Measurements from ENCODE around the gene PLEKHG1. TPM values are rescaled to one million over a fixed set of nuclear protein-coding genes. Genes with fewer than 3 reads are reported as not detected.

PLEKHG1 gene
- polyA plus RNA-seq, 2 of the 4 experiments (the other 2 are of a cell fraction), result 0.17 to 0.93 TPM

DNA sequence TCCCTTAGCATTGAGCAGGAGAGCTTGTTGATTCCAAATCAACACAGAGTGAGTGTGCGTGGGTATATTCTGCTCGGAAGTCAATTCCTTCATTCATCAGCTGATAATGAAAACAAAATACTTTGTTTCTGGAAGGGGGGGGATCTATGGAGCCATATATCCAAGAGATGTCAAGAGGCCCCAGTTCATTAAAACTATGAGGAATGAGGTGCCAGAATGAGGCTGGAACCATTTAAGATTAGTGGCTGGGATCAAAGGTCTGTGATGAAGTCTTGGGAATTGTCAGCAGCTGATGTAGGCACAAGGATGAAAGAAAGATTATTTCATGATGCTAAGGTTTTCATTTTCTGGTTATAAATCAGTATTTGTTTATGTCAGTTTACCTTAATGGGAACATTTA is 30.5 kb upstream of the PLEKHG1 start:
- ATAC-seq, result no peak
- Histone ChIP-seq H3K27ac (no peak overlapping the region), H3K4me3 (no peak overlapping the region), H3K4me1 (no peaks in the 10 kb centered on the region), H3K9me3 (no peaks in the 10 kb centered on the region), H3K4me2 (no peak overlapping the region)
- TF ChIP-seq HOXB13 (CRISPR knock-in tag; IDR thresholded peaks at IDR 0.05; ENCODE audit: low read depth) (no peak), TFCP2L1 (CRISPR knock-in tag; IDR thresholded peaks at IDR 0.05) (no peak), EP300 (IDR thresholded peaks at IDR 0.05) (no peak), HDAC2 (IDR thresholded peaks at IDR 0.05) (no peak), ZC3H11A (IDR thresholded peaks at IDR 0.05) (no peak), NFE2L2 (conservative IDR thresholded peaks at IDR 0.05; ENCODE audit: low read length) (no peak), POLR2A (IDR thresholded peaks at IDR 0.05; ENCODE audit: low read length) (no peak), EHMT2 (IDR thresholded peaks at IDR 0.05; ENCODE audit: low read depth) (no peak), GATA3 (IDR thresholded peaks at IDR 0.05; ENCODE audit: borderline replicate concordance) (no peak)
- TF ChIP-seq, protein P1, sequence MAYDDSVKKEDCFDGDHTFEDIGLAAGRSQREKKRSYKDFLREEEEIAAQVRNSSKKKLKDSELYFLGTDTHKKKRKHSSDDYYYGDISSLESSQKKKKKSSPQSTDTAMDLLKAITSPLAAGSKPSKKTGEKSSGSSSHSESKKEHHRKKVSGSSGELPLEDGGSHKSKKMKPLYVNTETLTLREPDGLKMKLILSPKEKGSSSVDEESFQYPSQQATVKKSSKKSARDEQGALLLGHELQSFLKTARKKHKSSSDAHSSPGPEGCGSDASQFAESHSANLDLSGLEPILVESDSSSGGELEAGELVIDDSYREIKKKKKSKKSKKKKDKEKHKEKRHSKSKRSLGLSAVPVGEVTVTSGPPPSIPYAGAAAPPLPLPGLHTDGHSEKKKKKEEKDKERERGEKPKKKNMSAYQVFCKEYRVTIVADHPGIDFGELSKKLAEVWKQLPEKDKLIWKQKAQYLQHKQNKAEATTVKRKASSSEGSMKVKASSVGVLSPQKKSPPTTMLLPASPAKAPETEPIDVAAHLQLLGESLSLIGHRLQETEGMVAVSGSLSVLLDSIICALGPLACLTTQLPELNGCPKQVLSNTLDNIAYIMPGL (CRISPR knock-in tag; IDR thresholded peaks at IDR 0.05; ENCODE audit: borderline replicate concordance), result no peak
- TF ChIP-seq, protein P2, sequence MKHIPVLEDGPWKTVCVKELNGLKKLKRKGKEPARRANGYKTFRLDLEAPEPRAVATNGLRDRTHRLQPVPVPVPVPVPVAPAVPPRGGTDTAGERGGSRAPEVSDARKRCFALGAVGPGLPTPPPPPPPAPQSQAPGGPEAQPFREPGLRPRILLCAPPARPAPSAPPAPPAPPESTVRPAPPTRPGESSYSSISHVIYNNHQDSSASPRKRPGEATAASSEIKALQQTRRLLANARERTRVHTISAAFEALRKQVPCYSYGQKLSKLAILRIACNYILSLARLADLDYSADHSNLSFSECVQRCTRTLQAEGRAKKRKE (CRISPR knock-in tag; IDR thresholded peaks at IDR 0.05; ENCODE audit: low read depth), result no peak
- POLR2A ChIA-PET, result no interaction called here
- DNase-seq (ENCODE audit: low read depth in 1 of 2, low spot score in 1 of 2), result no peak
- CTCF ChIA-PET, result no interaction called here
- FAIRE-seq, result no peak
- WGBS (ENCODE audit: missing lambda C conversion rate), result 25% methylated on average over 2 of the region's 2 CpGs

DNA sequence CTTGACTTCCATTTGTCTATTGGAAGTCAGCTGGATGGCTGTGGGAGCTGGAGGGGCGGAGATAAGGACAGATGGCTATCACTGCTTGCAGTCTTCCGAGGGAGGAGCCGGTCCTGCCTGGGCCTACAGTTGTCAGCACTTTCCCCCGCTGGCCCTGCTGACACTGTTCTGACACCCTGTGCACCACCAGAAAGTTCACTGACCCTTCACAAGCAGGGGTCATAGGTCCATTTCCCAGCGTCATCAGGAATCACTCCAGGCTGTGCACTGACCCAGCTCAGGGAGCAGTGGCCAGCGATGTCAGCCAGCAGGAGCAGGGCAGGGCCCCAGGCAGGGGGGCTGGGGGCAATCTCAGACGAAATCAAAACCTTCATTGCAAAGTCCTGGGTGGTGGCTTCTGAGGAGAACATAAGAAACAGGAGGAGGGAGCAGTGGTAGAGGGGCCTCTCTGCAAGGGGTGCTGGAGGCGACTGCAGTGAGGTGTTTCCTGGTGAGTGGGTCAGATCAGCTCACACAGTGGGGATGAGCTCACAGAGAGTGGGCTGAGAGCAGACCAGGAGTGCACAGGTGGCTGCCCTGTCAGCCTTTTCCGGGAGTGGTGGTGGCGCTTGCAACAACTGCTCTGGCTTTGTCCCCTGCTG is 26.5 kb upstream of the PLEKHG1 start:
- H3K9me3 ChIP-seq, result no peaks in the 10 kb centered on the region
- ChIA-PET CTCF (interaction anchor here (1.1 to 1.2 kb wide), 2 partner anchors 16 to 155 kb away, joined by 3 read pairs; no protein-coding TSS in a partner anchor), POLR2A (no interaction called here)
- H3K4me3 ChIP-seq, result no peak overlapping the region
- no peak for FAIRE-seq
- no peak for DNase-seq (ENCODE audit: low read depth in 1 of 2, low spot score in 1 of 2)
- ATAC-seq, result no peak
- TF ChIP-seq, protein P3, sequence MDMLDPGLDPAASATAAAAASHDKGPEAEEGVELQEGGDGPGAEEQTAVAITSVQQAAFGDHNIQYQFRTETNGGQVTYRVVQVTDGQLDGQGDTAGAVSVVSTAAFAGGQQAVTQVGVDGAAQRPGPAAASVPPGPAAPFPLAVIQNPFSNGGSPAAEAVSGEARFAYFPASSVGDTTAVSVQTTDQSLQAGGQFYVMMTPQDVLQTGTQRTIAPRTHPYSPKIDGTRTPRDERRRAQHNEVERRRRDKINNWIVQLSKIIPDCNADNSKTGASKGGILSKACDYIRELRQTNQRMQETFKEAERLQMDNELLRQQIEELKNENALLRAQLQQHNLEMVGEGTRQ (IDR thresholded peaks at IDR 0.05), result no peak
- TF ChIP-seq, protein P4, sequence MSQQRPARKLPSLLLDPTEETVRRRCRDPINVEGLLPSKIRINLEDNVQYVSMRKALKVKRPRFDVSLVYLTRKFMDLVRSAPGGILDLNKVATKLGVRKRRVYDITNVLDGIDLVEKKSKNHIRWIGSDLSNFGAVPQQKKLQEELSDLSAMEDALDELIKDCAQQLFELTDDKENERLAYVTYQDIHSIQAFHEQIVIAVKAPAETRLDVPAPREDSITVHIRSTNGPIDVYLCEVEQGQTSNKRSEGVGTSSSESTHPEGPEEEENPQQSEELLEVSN (IDR thresholded peaks at IDR 0.05; ENCODE audit: borderline replicate concordance, low read depth), result no peak
- TF ChIP-seq TP53 (CRISPR knock-in tag; IDR thresholded peaks at IDR 0.05) (no peak), FOSL2 (IDR thresholded peaks at IDR 0.05) (no peak), FOSL2 (CRISPR knock-in tag; IDR thresholded peaks at IDR 0.05) (no peak), KDM1A (IDR thresholded peaks at IDR 0.05; ENCODE audit: low read depth) (no peak), EHMT2 (IDR thresholded peaks at IDR 0.05; ENCODE audit: low read depth) (no peak), HDAC2 (IDR thresholded peaks at IDR 0.05) (no peak), HOXA7 (CRISPR knock-in tag; IDR thresholded peaks at IDR 0.05) (no peak), JUNB (IDR thresholded peaks at IDR 0.05) (no peak), FOSB (CRISPR knock-in tag; IDR thresholded peaks at IDR 0.05) (no peak)
- TF ChIP-seq, protein P5, sequence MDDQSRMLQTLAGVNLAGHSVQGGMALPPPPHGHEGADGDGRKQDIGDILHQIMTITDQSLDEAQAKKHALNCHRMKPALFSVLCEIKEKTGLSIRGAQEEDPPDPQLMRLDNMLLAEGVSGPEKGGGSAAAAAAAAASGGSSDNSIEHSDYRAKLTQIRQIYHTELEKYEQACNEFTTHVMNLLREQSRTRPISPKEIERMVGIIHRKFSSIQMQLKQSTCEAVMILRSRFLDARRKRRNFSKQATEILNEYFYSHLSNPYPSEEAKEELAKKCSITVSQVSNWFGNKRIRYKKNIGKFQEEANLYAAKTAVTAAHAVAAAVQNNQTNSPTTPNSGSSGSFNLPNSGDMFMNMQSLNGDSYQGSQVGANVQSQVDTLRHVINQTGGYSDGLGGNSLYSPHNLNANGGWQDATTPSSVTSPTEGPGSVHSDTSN (IDR thresholded peaks at IDR 0.05), result no peak
- 32% methylated on average over 9 of the region's 10 CpGs for WGBS (ENCODE audit: missing lambda C conversion rate)
- H3K27ac ChIP-seq, result no peak overlapping the region
- H3K4me2 ChIP-seq, result no peak overlapping the region
- no peaks in the 10 kb centered on the region for H3K4me1 ChIP-seq
